SKM-1 (cell line): Measurements from ENCODE around the gene INPPL1.

Experiments
- DNase-seq: peaks from one replicate; lab custom pipeline; 2025; ENCODE audit not compliant: unreplicated experiment; lab: John Stamatoyannopoulos, UW

The INPPL1 gene

GRCh38 chr11:72232260-72233055, 7.9 kb downstream of the INPPL1 start:
- no peak for DNase-seq

GRCh38 chr11:72233056-72233772, 8.6 kb downstream of the INPPL1 start:
- no peak for DNase-seq

GRCh38 chr11:72233773-72234513, 9.4 kb downstream of the INPPL1 start:
- DNase-seq: no peak

GRCh38 chr11:72234514-72234830, 9.9 kb downstream of the INPPL1 start:
- DNase-seq: no peak

GRCh38 chr11:72234920-72235319, 10.4 kb downstream of the INPPL1 start:
- no peak for DNase-seq

GRCh38 chr11:72235351-72236057, 10.9 kb downstream of the INPPL1 start:
- no peak for DNase-seq

- no peak for DNase-seq
Measured at GRCh38 chr11:72236083-72236697, 11.6 kb downstream of the INPPL1 start.

GRCh38 chr11:72236774-72237111, 12.2 kb downstream of the INPPL1 start:
- no peak for DNase-seq

- DNase-seq: no peak
Measured at GRCh38 chr11:72237112-72237931, 12.8 kb downstream of the INPPL1 start.

GRCh38 chr11:72238040-72238450, 13.5 kb downstream of the INPPL1 start:
- no peak for DNase-seq

- no peak for DNase-seq
Measured at GRCh38 chr11:72238492-72239312, 14.1 kb downstream of the INPPL1 start.

GRCh38 chr11:72239313-72239848, 14.8 kb downstream of the INPPL1 start:
- no peak for DNase-seq

GRCh38 chr11:72239849-72240460, 15.4 kb downstream of the INPPL1 start:
- no peak for DNase-seq

- DNase-seq: no peak
Measured at GRCh38 chr11:72240461-72241290, 16.1 kb downstream of the INPPL1 start.

- no peak for DNase-seq
Measured at GRCh38 chr11:72241291-72241781, 16.8 kb downstream of the INPPL1 start.

GRCh38 chr11:72242141-72242540, 17.6 kb downstream of the INPPL1 start:
- no peak for DNase-seq
